GM12801 (cell line): ENCODE measurements around the gene TPRX1.

Experiments
- CTCF ChIP-seq: IDR thresholded peaks from one replicate; pipeline ENCODE4 v1.5.1; 2011; ENCODE audit warnings: control low read depth; ENCODE audit not compliant: insufficient read length; ENCODE audit errors: extremely low read depth

The TPRX1 gene

DNA sequence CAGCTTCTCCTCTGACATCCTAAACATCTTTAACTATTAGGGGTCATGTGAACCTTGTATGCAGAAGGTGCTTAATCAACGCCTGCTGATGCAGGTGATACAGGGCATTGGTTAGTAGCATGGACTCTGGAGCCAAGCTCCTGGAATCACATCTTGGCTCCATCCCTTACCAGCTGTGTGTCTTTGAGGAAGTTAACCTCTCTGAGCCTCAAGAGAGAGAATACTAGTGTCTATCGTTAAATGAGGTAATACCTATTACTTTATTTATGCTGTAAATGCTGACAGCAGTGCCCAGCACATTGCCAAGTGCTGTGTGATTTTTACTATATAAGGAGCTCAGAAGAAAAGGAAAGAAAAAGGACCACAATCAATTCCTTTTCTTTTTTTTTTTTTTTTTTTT is 37.0 kb downstream of the TPRX1 start:
- TF ChIP-seq CTCF, result no peak

- TF ChIP-seq CTCF, result no peak
Observed at GRCh38 chr19:47766670-47767069, 37.7 kb downstream of the TPRX1 start.

DNA sequence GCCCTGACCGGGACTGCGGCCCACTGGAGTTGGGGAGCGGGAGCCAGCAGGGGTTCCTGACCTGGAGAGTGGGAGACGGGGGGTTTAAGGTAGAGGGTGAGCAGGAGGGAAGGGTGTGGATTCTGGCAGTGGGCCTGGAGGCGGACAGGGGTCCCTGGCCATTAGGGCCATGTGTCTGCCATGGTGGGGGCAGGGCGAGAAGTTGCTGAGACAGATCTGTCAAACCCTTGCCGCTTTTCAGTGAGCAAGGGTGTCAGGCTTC is 38.1 kb downstream of the TPRX1 start:
- no peak for TF ChIP-seq CTCF

GRCh38 chr19:47765523-47766358 is 38.6 kb downstream of the TPRX1 start:
- TF ChIP-seq CTCF, result no peak

- no peak for TF ChIP-seq CTCF
Observed at GRCh38 chr19:47762615-47763308, 41.6 kb downstream of the TPRX1 start.

- TF ChIP-seq CTCF, result no peak
Observed at GRCh38 chr19:47762151-47762550, 42.2 kb downstream of the TPRX1 start.

DNA sequence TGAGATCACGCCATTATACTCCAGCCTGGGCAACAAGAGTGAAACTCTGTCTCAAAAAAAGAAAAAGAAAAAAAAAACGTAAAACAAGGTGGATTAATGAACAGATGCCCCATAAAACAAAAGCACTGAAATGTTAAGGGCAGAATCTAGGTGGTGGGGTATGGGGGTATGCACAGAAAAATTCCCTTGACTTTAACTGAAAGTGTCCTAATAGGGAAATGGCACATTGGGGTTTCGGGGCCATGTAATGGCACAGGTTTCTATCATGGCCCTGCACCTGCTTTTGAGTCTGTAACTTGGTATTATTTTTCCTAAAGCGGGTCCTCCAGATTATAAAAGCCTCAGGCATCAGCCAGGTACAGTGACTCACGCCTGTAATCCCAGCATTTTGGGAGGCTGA is 42.8 kb downstream of the TPRX1 start:
- no peak for TF ChIP-seq CTCF
